Measurements from ENCODE around the gene NEU3.

Gene NEU3

DNA sequence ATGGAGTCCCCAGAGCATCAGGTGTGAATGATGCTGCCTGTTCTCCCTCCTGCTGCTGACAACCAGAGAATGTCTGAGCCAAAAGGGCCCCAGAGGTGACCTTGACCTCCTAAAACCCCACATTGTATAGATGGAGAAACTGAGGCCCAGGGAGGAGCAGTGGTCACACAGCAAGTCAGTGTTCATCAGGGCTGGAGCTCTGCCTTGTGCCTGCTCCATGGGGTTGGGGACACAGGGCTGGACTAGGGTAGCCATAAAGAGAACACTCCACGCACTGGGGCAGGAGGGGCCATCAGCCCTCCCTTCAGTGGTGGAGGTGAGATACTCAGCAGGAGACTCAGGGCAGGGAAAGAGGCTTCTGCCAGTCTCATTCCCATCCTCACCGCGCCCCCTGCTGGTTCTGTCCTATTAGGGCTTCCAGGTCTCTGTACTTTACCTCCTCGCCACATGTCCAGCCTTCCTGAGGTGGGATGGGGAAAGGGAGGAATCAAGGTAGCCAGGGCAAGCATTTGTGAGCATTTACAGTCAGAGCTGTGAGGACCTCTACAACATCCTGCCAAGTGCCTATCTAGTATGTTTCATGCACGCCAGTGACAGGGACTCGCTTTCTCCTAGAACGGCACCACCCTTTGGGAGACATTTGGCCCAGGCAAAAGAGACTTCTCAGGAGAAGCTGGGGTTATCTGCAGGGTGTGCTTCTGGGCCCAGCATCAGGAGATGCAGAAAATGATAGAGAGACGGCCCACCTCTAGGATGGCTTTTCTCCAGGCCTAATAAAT, 43.2 kb downstream of the NEU3 start:
- TF ChIP-seq, protein P1, sequence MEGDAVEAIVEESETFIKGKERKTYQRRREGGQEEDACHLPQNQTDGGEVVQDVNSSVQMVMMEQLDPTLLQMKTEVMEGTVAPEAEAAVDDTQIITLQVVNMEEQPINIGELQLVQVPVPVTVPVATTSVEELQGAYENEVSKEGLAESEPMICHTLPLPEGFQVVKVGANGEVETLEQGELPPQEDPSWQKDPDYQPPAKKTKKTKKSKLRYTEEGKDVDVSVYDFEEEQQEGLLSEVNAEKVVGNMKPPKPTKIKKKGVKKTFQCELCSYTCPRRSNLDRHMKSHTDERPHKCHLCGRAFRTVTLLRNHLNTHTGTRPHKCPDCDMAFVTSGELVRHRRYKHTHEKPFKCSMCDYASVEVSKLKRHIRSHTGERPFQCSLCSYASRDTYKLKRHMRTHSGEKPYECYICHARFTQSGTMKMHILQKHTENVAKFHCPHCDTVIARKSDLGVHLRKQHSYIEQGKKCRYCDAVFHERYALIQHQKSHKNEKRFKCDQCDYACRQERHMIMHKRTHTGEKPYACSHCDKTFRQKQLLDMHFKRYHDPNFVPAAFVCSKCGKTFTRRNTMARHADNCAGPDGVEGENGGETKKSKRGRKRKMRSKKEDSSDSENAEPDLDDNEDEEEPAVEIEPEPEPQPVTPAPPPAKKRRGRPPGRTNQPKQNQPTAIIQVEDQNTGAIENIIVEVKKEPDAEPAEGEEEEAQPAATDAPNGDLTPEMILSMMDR (IDR thresholded peaks at IDR 0.05; ENCODE audit: poor library complexity, severe bottlenecking) = peak; percentile 71
- no peak overlapping the region for H3K27ac ChIP-seq (ENCODE audit: poor library complexity, severe bottlenecking)
- no peaks in the 10 kb centered on the region for H3K9me3 ChIP-seq (ENCODE audit: severe bottlenecking)
- no peaks in the 10 kb centered on the region for H3K36me3 ChIP-seq (ENCODE audit: low read depth)
- no peak overlapping the region for H3K4me3 ChIP-seq (ENCODE audit: severe bottlenecking)
- no peak for DNase-seq (ENCODE audit: low spot score)
- peak; percentile 58 for ATAC-seq (ENCODE audit: low read depth)
- H3K27me3 ChIP-seq (ENCODE audit: insufficient read depth, poor library complexity, severe bottlenecking) = no peaks in the 10 kb centered on the region
- peaks cover 5% of the 10 kb centered on the region for H3K4me1 ChIP-seq (ENCODE audit: insufficient read depth, poor library complexity, severe bottlenecking)

DNA sequence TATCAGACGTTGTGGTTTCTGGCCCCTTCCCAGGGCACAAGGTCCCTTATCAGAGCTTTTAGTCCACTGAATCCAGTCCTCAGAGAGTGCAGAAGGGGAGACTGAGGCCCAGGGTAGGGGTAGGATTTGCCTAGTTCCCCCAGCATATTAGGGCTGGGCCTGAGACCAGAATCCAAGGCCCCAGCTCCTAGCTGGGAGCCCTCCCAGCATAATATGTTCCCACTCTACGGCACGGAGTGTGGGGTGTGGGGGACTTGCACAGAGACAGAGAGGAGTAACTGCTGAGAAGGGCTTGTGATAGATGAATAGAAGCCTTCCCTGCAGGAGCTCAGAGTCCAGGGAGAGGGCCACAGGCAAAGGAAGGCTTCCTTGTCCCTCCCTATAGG, 43.8 kb downstream of the NEU3 start:
- H3K9me3 ChIP-seq (ENCODE audit: severe bottlenecking) = no peaks in the 10 kb centered on the region
- TF ChIP-seq, protein P1 (IDR thresholded peaks at IDR 0.05; ENCODE audit: poor library complexity, severe bottlenecking) = no peak
- no peak overlapping the region for H3K27ac ChIP-seq (ENCODE audit: poor library complexity, severe bottlenecking)
- H3K27me3 ChIP-seq (ENCODE audit: insufficient read depth, poor library complexity, severe bottlenecking) = no peaks in the 10 kb centered on the region
- DNase-seq (ENCODE audit: low spot score) (no peak), ATAC-seq (ENCODE audit: low read depth) (no peak)
- H3K4me3 ChIP-seq (ENCODE audit: severe bottlenecking) = no peak overlapping the region
- H3K4me1 ChIP-seq (ENCODE audit: insufficient read depth, poor library complexity, severe bottlenecking) = peaks cover 5% of the 10 kb centered on the region
- no peaks in the 10 kb centered on the region for H3K36me3 ChIP-seq (ENCODE audit: low read depth)

DNA sequence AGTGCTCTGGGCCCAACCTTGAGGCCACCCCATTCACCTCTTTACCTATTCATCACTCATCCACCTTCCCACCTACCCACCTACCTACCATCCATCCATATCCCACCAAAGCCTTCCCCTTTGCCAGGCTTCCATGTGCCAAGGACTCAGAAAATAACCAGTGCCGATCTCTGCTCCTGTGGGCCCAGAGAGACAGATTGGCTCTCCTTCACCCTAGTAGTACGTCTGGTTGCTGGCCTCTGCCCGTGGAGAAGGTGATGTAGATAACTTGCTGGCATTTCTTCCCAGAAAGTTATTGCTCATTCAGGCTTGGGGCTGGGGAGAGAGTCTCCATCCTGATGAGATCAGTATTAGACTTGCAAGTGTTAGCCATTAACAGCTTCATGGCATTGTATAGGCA, 45.2 kb downstream of the NEU3 start:
- H3K36me3 ChIP-seq (ENCODE audit: low read depth) = no peaks in the 10 kb centered on the region
- TF ChIP-seq, protein P1 (IDR thresholded peaks at IDR 0.05; ENCODE audit: poor library complexity, severe bottlenecking) = no peak
- no peak overlapping the region for H3K4me3 ChIP-seq (ENCODE audit: severe bottlenecking)
- peaks cover 5% of the 10 kb centered on the region for H3K4me1 ChIP-seq (ENCODE audit: insufficient read depth, poor library complexity, severe bottlenecking)
- DNase-seq (ENCODE audit: low spot score) (no peak), ATAC-seq (ENCODE audit: low read depth) (no peak)
- H3K9me3 ChIP-seq (ENCODE audit: severe bottlenecking) = no peaks in the 10 kb centered on the region
- no peak overlapping the region for H3K27ac ChIP-seq (ENCODE audit: poor library complexity, severe bottlenecking)
- no peaks in the 10 kb centered on the region for H3K27me3 ChIP-seq (ENCODE audit: insufficient read depth, poor library complexity, severe bottlenecking)

DNA sequence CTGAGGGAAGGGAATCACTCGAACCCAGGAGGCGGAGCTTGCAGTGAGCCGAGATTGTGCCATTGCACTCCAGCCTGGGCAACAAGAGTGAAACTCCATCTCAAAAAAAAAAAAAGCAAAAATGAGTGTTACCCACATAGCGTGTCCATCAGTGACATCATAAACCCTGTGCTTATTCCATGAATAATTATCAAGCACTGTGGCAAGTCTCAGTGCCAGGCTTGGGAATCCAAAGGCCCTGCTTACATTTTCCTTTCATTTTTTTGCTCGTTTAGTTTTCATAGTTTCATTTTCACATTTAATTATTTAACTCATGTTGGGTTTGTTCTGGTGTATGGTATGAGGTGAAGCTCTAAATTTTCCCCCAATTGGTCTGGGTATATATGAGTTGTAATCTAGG, 46.5 kb downstream of the NEU3 start:
- no peaks in the 10 kb centered on the region for H3K36me3 ChIP-seq (ENCODE audit: low read depth)
- H3K27ac ChIP-seq (ENCODE audit: poor library complexity, severe bottlenecking) = no peak overlapping the region
- no peaks in the 10 kb centered on the region for H3K27me3 ChIP-seq (ENCODE audit: insufficient read depth, poor library complexity, severe bottlenecking)
- TF ChIP-seq, protein P1 (IDR thresholded peaks at IDR 0.05; ENCODE audit: poor library complexity, severe bottlenecking) = no peak
- H3K4me3 ChIP-seq (ENCODE audit: severe bottlenecking) = no peak overlapping the region
- no peaks in the 10 kb centered on the region for H3K9me3 ChIP-seq (ENCODE audit: severe bottlenecking)
- ATAC-seq (ENCODE audit: low read depth) = no peak
- DNase-seq (ENCODE audit: low spot score) = no peak
- peaks cover 5% of the 10 kb centered on the region for H3K4me1 ChIP-seq (ENCODE audit: insufficient read depth, poor library complexity, severe bottlenecking)

DNA sequence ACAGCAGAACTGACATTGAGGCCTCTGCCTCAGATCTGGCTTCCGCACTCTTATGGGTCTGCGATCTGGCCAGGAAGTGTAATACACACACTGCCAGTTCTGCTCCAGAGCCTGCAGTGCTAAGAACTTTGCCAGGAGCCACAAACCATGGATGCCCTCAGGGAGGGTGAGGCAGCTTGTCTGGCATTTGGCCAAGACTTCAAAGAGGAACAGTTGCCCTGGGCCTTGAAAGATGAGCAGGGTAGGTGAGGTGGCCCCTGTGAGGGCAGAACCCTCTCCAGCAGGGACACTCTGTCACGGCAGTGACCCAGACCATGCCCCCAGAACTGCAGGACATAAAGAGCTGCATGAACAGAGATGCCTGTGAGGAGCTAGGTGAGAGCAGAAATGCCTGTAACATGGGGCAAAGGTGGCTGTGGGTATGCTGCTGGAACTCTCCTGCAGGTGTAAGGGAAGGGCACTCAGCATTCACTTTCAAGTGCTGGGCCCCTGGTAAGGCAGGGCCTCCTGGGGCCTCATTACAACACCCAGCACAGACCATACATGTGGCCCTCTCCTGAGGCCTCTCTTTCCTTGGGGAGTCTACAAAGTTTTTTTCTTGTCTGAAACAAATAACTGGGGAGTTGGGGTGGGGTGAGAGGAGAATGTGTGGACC, 47.3 kb downstream of the NEU3 start:
- Histone ChIP-seq H3K4me3 (ENCODE audit: severe bottlenecking) (no peak overlapping the region), H3K9me3 (ENCODE audit: severe bottlenecking) (no peaks in the 10 kb centered on the region), H3K36me3 (ENCODE audit: low read depth) (no peaks in the 10 kb centered on the region), H3K27me3 (ENCODE audit: insufficient read depth, poor library complexity, severe bottlenecking) (no peaks in the 10 kb centered on the region), H3K27ac (ENCODE audit: poor library complexity, severe bottlenecking) (no peak overlapping the region), H3K4me1 (ENCODE audit: insufficient read depth, poor library complexity, severe bottlenecking) (peaks cover 5% of the 10 kb centered on the region)
- ATAC-seq (ENCODE audit: low read depth) (peak; percentile 73), DNase-seq (ENCODE audit: low spot score) (no peak)
- TF ChIP-seq, protein P1 (IDR thresholded peaks at IDR 0.05; ENCODE audit: poor library complexity, severe bottlenecking) = no peak
